ENCODE results near the gene SHKBP1.

DNA sequence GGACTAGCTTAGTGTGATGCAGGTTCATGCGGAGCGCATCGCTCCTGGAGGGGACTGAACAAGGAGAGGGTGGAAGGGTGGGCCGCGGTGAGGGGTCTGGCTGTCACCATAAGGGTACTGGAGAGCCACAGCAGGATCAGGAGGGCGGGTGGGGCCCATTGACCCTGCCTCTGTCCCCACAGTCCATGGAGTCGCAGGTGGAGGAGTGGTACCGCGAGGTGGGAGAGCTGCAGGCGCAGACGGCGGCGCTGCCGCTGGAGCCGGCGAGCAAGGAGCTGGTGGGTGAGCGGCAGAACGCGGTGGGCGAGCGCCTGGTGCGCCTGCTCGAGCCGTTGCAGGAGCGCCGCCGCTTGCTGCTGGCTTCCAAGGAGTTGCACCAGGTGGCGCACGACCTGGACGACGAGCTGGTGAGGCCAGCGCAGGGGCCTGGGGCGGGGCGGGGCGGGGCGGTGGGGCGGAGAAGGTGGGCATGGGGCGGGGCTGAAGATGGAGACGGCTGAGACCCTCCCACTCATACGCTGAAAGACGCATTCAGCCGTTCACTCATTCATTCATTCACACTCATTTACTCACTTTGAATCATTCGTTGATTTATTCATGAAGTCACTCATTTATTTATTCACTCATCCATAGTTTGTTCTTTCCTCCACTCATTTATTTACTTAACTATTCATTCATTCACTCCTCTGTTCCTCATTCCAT, 27.5 kb upstream of the SHKBP1 start:
- TF ChIP-seq, protein P1, sequence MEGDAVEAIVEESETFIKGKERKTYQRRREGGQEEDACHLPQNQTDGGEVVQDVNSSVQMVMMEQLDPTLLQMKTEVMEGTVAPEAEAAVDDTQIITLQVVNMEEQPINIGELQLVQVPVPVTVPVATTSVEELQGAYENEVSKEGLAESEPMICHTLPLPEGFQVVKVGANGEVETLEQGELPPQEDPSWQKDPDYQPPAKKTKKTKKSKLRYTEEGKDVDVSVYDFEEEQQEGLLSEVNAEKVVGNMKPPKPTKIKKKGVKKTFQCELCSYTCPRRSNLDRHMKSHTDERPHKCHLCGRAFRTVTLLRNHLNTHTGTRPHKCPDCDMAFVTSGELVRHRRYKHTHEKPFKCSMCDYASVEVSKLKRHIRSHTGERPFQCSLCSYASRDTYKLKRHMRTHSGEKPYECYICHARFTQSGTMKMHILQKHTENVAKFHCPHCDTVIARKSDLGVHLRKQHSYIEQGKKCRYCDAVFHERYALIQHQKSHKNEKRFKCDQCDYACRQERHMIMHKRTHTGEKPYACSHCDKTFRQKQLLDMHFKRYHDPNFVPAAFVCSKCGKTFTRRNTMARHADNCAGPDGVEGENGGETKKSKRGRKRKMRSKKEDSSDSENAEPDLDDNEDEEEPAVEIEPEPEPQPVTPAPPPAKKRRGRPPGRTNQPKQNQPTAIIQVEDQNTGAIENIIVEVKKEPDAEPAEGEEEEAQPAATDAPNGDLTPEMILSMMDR (conservative IDR thresholded peaks at IDR 0.05; ENCODE audit: low read depth, low read length), result peak; percentile 40; the same call in 1 of the 2 replicates
- TF ChIP-seq EZH2 (IDR thresholded peaks at IDR 0.05; ENCODE audit: low read length, unreplicated experiment) (no peak), EZH2phosphoT487 (IDR thresholded peaks at IDR 0.05; ENCODE audit: borderline replicate concordance, low read length) (no peak)

Measured in PC-3 (cell line).